MM.1S (cell line): ENCODE data around the gene DLGAP1.

Experiments used
- EZH2 ChIP-seq: fragments of 300-600 bp; sonication (generic); optimal IDR thresholded peaks from 2 replicates; pipeline ENCODE3; 2017; ENCODE audit warnings: low read depth, mild to moderate bottlenecking, antibody characterized with exemption, low read length, mixed read lengths
- EZH2phosphoT487 ChIP-seq: fragments of 300-600 bp; sonication (generic); IDR thresholded peaks from 2 replicates; pipeline ENCODE4 v1.6.1; 2018; ENCODE audit warnings: antibody characterized with exemption, low read length
- TF ChIP-seq, protein P1 (sequence below): fragments of 300-600 bp; sonication (generic); IDR thresholded peaks from 2 replicates; pipeline ENCODE4 v1.5.1; 2016; ENCODE audit warnings: antibody characterized with exemption, low read length, mixed read lengths

- TF ChIP-seq, protein P1, sequence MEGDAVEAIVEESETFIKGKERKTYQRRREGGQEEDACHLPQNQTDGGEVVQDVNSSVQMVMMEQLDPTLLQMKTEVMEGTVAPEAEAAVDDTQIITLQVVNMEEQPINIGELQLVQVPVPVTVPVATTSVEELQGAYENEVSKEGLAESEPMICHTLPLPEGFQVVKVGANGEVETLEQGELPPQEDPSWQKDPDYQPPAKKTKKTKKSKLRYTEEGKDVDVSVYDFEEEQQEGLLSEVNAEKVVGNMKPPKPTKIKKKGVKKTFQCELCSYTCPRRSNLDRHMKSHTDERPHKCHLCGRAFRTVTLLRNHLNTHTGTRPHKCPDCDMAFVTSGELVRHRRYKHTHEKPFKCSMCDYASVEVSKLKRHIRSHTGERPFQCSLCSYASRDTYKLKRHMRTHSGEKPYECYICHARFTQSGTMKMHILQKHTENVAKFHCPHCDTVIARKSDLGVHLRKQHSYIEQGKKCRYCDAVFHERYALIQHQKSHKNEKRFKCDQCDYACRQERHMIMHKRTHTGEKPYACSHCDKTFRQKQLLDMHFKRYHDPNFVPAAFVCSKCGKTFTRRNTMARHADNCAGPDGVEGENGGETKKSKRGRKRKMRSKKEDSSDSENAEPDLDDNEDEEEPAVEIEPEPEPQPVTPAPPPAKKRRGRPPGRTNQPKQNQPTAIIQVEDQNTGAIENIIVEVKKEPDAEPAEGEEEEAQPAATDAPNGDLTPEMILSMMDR, result no peak
- TF ChIP-seq EZH2 (no peak), EZH2phosphoT487 (no peak)
Measured at GRCh38 chr18:3874125-3874524, 581.0 kb downstream of the DLGAP1 start.
